ENCODE results near the gene VPS13A. TPM values are rescaled to one million over a fixed set of nuclear protein-coding genes. Genes with fewer than 3 reads are reported as not detected.
A peak's percentile ranks its signal among the peaks of the same experiment; 100 is the strongest.

The VPS13A gene
- 20.4 and 20.8 TPM in 2 replicates for total RNA-seq (2016; rRNA removed; fragmentation: Illumina TruSeq; extraction: Trizol)
- total RNA-seq (2016; cell fraction: cytosol; rRNA removed; fragmentation: Illumina TruSeq; extraction: Trizol; ENCODE audit: low read depth): 4.6 and 5.1 TPM in 2 replicates
- total RNA-seq (2016; cell fraction: insoluble cytoplasmic fraction; rRNA removed; fragmentation: Illumina TruSeq; extraction: Trizol): 17.8 and 20.0 TPM in 2 replicates
- 5.2 and 8.2 TPM in 2 replicates for total RNA-seq (2016; cell fraction: membrane; rRNA removed; fragmentation: Illumina TruSeq; extraction: Trizol)
- 70.7 and 71.9 TPM in 2 replicates for total RNA-seq (2016; cell fraction: nucleus; rRNA removed; fragmentation: Illumina TruSeq; extraction: Trizol)
- 20.6 and 20.7 TPM in 2 replicates for polyA plus RNA-seq (2011; rRNA removed)
- 3.0 and 4.7 TPM in 2 replicates for polyA plus RNA-seq (2011; cell fraction: cytosol; rRNA removed)
- polyA plus RNA-seq (2011; cell fraction: nucleus; rRNA removed): 22.3 and 44.1 TPM in 2 replicates
- 14.6 and 22.8 TPM in 2 replicates for polyA plus RNA-seq (2012)
- 0.70 and 1.0 TPM in 2 replicates for polyA plus RNA-seq (2016; cell fraction: cytosol; fragmentation: Illumina TruSeq; extraction: Trizol; ENCODE audit: low read depth)
- polyA plus RNA-seq (2016; cell fraction: insoluble cytoplasmic fraction; fragmentation: Illumina TruSeq; extraction: Trizol; ENCODE audit: low read depth): 9.6 and 11.0 TPM in 2 replicates
- polyA plus RNA-seq (2016; cell fraction: membrane; fragmentation: Illumina TruSeq; extraction: Trizol; ENCODE audit: low read depth): 1.2 and 1.3 TPM in 2 replicates
- 62.8 and 70.5 TPM in 2 replicates for polyA plus RNA-seq (2016; cell fraction: nucleus; fragmentation: Illumina TruSeq; extraction: Trizol; ENCODE audit: insufficient read depth, low read depth)
- 12.5 and 21.9 TPM in 2 replicates for polyA minus RNA-seq (2011; rRNA and poly(A)+ RNA removed; ENCODE audit: low replicate concordance)
- polyA minus RNA-seq (2011; cell fraction: cytosol; rRNA and poly(A)+ RNA removed): 29.6 and 30.2 TPM in 2 replicates
- 302 and 342 TPM in 2 replicates for polyA minus RNA-seq (2011; cell fraction: nucleus; rRNA and poly(A)+ RNA removed)
- Bru-seq, nascent RNA: percentile 81 among the genes with signal in this experiment
- BruChase-seq, experiment 1, labeled RNA remaining after a 6-hour chase: percentile 84 among the genes with signal in this experiment
- BruChase-seq, experiment 2, labeled RNA remaining after a 2-hour chase: percentile 84 among the genes with signal in this experiment
- long read RNA-seq, experiment 1, partial matches to known transcripts: 2 of 3 reads
- long read RNA-seq, experiment 1, other reads (novel, unspliced or antisense): 1 of 3 reads
- long read RNA-seq, experiment 2, partial matches to known transcripts: 4 of 16 reads
- long read RNA-seq, experiment 2, other reads (novel, unspliced or antisense): 12 of 16 reads

DNA sequence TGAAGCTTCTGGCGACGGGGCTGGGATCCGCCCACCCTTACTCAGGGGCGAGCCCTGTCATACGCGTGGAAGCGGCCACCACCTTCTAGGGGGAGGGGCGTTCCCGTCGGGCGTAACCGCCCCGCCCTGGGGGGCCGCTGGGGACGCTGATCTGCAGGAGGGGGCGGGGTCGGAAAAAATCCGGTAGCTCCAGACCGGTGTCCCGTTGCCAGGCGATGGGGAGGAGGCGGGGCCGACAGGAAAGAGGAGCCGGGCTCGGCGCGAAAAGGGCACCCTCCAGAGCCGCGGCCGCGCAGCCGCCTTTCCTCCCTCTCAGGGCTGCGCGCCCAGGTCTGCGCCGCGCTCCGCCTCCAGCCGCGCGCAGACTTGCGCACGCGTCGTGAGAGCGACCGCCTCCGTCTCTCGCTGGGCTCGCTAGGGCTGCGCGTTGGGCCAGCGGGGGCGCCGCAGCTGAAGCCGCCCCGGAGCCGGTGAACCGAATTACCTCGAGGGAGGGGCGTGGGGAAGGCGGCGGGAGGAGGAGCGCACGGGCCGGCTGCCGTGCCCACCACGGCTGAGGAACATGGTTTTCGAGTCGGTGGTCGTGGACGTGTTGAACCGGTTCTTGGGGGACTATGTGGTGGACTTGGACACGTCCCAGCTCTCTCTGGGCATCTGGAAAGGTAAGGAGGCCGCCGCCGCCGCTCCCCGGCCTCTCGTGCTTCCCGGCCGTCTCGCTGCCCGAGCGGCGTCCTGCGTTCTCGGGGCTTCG lies at the start of gene VPS13A:
Gene VPS13A, plus strand, starts transcription at position 392 of the 751 bp plus-strand sequence. Its CDS starts 171 bp downstream, at position 563.
- no peaks in the 10 kb centered on the region for H3K9me3 ChIP-seq (ENCODE audit: low read length)
- ChIA-PET POLR2A (no interaction called here), CTCF (ENCODE audit: low intra/inter-chr PET ratio, low total read pairs) (no interaction called here)
- peak within 1 kb of the TSS; percentile 70 for H3K9ac ChIP-seq (ENCODE audit: insufficient read depth, low read depth, low read length)
- H3K4me1 ChIP-seq (ENCODE audit: insufficient read depth, low read length): peaks cover 58% of the 10 kb centered on the region
- in situ Hi-C loops (cut with HindIII; ENCODE audit: extremely low pct_ligation_motif_present, low pct_unique_long_range_greater_than_20kb): no loop called here
- H3K27ac ChIP-seq (ENCODE audit: extremely low read length, insufficient read depth, low read length): peak within 1 kb of the TSS; percentile 71
- H3K4me3 ChIP-seq (replicated peaks in 1 of 3; ENCODE audit: insufficient read depth in 1 of 3, low read depth in 2 of 3, low read length in 3 of 3): peak within 1 kb of the TSS; percentile 68 to 90 (median 78)
- no TSS peak for BruUV-seq (replicated peaks)
- 0% methylated on average over 17 of the region's 89 CpGs for WGBS (ENCODE audit: low lambda C conversion rate)
- no peaks in the 10 kb centered on the region for H3K36me3 ChIP-seq (replicated peaks in 1 of 2; ENCODE audit: control insufficient read depth in 1 of 2, insufficient read depth in 2 of 2, low read length in 2 of 2)
- peak within 1 kb of the TSS; percentile 79 for H3K4me2 ChIP-seq (ENCODE audit: low read depth, low read length)
- ATAC-seq: peak; percentile 98
- H3K79me2 ChIP-seq (ENCODE audit: insufficient read depth, low read length): peaks cover 44% of the 10 kb centered on the region
- H4K20me1 ChIP-seq (ENCODE audit: insufficient read depth, low read length): peaks cover 14% of the 10 kb centered on the region
- DNase-seq (ENCODE audit: low spot score): peak; percentile 84
- no peak for FAIRE-seq
- H2AFZ ChIP-seq (ENCODE audit: low read length): peak within 1 kb of the TSS; percentile 74
- peaks cover 2 to 17% of the 10 kb centered on the region in 2 experiments; a peak in 2 of 5 replicates for H3K27me3 ChIP-seq (ENCODE audit: control insufficient read depth in 1 of 2, insufficient read depth in 2 of 2, low read length in 2 of 2)
- intact Hi-C loops (cut with micrococcal nuclease; ENCODE audit: unreplicated experiment): no loop called here
- no peak for TF ChIP-seq SETDB1 (CRISPR knock-in tag; IDR thresholded peaks at IDR 0.05; ENCODE audit: borderline replicate concordance)
- TF ChIP-seq ZNF329 (CRISPR knock-in tag; IDR thresholded peaks at IDR 0.05; ENCODE audit: low read depth): 0 out of 2 replicates have a peak, but pooled peaks have one; percentile 57
- TF ChIP-seq ZFP90 (CRISPR knock-in tag; IDR thresholded peaks at IDR 0.05; ENCODE audit: borderline replicate concordance): peak; percentile 74; the same call in 1 of the 2 replicates
- TF ChIP-seq, protein P1, sequence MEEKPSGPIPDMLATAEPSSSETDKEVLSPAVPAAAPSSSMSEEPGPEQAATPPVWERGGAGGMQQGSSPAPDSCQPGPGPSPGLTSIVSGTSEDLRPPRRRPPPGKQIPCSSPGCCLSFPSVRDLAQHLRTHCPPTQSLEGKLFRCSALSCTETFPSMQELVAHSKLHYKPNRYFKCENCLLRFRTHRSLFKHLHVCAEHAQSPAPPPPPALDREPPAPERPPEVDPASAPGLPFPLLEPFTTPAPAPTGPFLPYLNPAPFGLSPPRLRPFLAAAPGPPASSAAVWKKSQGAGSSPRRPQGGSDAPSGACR (CRISPR knock-in tag; IDR thresholded peaks at IDR 0.05): no peak
- TF ChIP-seq ISL2 (CRISPR knock-in tag; IDR thresholded peaks at IDR 0.05): peak; percentile 35; the same call in 1 of the 2 replicates
- TF ChIP-seq, protein P2, sequence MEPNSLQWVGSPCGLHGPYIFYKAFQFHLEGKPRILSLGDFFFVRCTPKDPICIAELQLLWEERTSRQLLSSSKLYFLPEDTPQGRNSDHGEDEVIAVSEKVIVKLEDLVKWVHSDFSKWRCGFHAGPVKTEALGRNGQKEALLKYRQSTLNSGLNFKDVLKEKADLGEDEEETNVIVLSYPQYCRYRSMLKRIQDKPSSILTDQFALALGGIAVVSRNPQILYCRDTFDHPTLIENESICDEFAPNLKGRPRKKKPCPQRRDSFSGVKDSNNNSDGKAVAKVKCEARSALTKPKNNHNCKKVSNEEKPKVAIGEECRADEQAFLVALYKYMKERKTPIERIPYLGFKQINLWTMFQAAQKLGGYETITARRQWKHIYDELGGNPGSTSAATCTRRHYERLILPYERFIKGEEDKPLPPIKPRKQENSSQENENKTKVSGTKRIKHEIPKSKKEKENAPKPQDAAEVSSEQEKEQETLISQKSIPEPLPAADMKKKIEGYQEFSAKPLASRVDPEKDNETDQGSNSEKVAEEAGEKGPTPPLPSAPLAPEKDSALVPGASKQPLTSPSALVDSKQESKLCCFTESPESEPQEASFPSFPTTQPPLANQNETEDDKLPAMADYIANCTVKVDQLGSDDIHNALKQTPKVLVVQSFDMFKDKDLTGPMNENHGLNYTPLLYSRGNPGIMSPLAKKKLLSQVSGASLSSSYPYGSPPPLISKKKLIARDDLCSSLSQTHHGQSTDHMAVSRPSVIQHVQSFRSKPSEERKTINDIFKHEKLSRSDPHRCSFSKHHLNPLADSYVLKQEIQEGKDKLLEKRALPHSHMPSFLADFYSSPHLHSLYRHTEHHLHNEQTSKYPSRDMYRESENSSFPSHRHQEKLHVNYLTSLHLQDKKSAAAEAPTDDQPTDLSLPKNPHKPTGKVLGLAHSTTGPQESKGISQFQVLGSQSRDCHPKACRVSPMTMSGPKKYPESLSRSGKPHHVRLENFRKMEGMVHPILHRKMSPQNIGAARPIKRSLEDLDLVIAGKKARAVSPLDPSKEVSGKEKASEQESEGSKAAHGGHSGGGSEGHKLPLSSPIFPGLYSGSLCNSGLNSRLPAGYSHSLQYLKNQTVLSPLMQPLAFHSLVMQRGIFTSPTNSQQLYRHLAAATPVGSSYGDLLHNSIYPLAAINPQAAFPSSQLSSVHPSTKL (CRISPR knock-in tag; IDR thresholded peaks at IDR 0.05): peak; percentile 39
- no peak for TF ChIP-seq ELF4 (CRISPR knock-in tag; IDR thresholded peaks at IDR 0.05; ENCODE audit: borderline replicate concordance)
- TF ChIP-seq CBX1 (IDR thresholded peaks at IDR 0.05; ENCODE audit: low read depth): no peak
- no peak for TF ChIP-seq ZNF253 (CRISPR knock-in tag; IDR thresholded peaks at IDR 0.05; ENCODE audit: borderline replicate concordance)
- no peak for TF ChIP-seq ZNF207 (IDR thresholded peaks at IDR 0.05; ENCODE audit: borderline replicate concordance)
- TF ChIP-seq, protein P3, sequence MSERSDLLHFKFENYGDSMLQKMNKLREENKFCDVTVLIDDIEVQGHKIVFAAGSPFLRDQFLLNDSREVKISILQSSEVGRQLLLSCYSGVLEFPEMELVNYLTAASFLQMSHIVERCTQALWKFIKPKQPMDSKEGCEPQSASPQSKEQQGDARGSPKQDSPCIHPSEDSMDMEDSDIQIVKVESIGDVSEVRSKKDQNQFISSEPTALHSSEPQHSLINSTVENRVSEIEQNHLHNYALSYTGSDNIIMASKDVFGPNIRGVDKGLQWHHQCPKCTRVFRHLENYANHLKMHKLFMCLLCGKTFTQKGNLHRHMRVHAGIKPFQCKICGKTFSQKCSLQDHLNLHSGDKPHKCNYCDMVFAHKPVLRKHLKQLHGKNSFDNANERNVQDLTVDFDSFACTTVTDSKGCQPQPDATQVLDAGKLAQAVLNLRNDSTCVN (CRISPR knock-in tag; IDR thresholded peaks at IDR 0.05; ENCODE audit: borderline replicate concordance): peak; percentile 17; the same call in 1 of the 2 replicates

Measured in HepG2 (cell line).